CD14-positive monocyte (primary cell): Measurements from ENCODE around the gene ACSS2. TPM values are rescaled to one million over a fixed set of nuclear protein-coding genes. Genes with fewer than 3 reads are reported as not detected.
A peak's percentile ranks its signal among the peaks of the same experiment; 100 is the strongest.

Source experiments
- DNase-seq, 3 donors: peaks; one replicate each; pipeline ENCODE4 v3.0.0-alpha.2; 2011 to 2022
- H2AFZ ChIP-seq: 2 replicates; pipeline ENCODE4 v1.6.0; 2012; ENCODE audit warnings: mild to moderate bottlenecking, low read depth, low read length, inconsistent platforms; ENCODE audit not compliant: insufficient read depth, poor library complexity, severe bottlenecking
- H3K27ac ChIP-seq, 2 donors: 1 replicate in 1 of 2; 2 replicates in 1 of 2; pipeline ENCODE4 v1.5.1; 2012 to 2013; ENCODE audit warnings: low read length in 2 of 2, control low read depth in 1 of 2, inconsistent platforms in 1 of 2, low read depth in 1 of 2, mild to moderate bottlenecking in 1 of 2
- H3K27me3 ChIP-seq, 2 donors: one replicate each; pipeline versions ENCODE4 v1.6.0 to v1.6.1; 2011 to 2013; ENCODE audit warnings: low read length in 2 of 2; ENCODE audit not compliant: control insufficient read depth in 2 of 2, insufficient read depth in 2 of 2
- H3K36me3 ChIP-seq, 2 donors: replicated peaks in 1 of 2; 1 replicate in 1 of 2; 2 replicates in 1 of 2; pipeline versions ENCODE4 v1.5.1 to v1.6.1; 2012 to 2013; ENCODE audit warnings: low read length in 2 of 2, control low read depth in 1 of 2, inconsistent platforms in 1 of 2, mild to moderate bottlenecking in 1 of 2; ENCODE audit not compliant: insufficient read depth in 2 of 2, control insufficient read depth in 1 of 2
- H3K4me1 ChIP-seq, 2 donors: 1 replicate in 1 of 2; 2 replicates in 1 of 2; pipeline versions ENCODE4 v1.5.1 to v1.6.1; 2012 to 2013; ENCODE audit warnings: low read length in 2 of 2, control low read depth in 1 of 2, inconsistent platforms in 1 of 2, mild to moderate bottlenecking in 1 of 2, moderate library complexity in 1 of 2; ENCODE audit not compliant: insufficient read depth in 2 of 2, control insufficient read depth in 1 of 2
- H3K4me2 ChIP-seq: replicated peaks from 2 replicates; pipeline ENCODE3; 2012; ENCODE audit warnings: low read length, moderate library complexity, mild to moderate bottlenecking; ENCODE audit not compliant: poor library complexity, severe bottlenecking; ENCODE audit errors: extremely low read depth
- H3K4me3 ChIP-seq, 3 experiments: fragments of 200-600 bp in 1 of 3; sonication (generic) in 1 of 3; replicated peaks in 1 of 3; 1 replicate in 2 of 3; 2 replicates in 1 of 3; pipeline ENCODE4 v1.5.1; 2011 to 2013; ENCODE audit warnings: low read length in 3 of 3, mild to moderate bottlenecking in 3 of 3, control low read depth in 2 of 3, low read depth in 2 of 3, inconsistent platforms in 1 of 3, moderate library complexity in 1 of 3
- H3K79me2 ChIP-seq: 2 replicates; pipeline ENCODE4 v1.6.0; 2012; ENCODE audit warnings: mild to moderate bottlenecking, control low read depth, inconsistent platforms, low read length, moderate library complexity; ENCODE audit not compliant: insufficient read depth
- H3K9ac ChIP-seq: 2 replicates; pipeline ENCODE4 v1.6.0; 2017; ENCODE audit warnings: low read length, mild to moderate bottlenecking; ENCODE audit not compliant: insufficient read depth, poor library complexity, severe bottlenecking
- H3K9me3 ChIP-seq, 2 donors: replicated peaks in 1 of 2; 1 replicate in 1 of 2; 2 replicates in 1 of 2; pipeline versions ENCODE4 v1.5.1 to v1.6.1; 2012 to 2013; ENCODE audit warnings: low read length in 2 of 2, control low read depth in 1 of 2; ENCODE audit not compliant: control insufficient read depth in 1 of 2, insufficient read depth in 1 of 2
- H4K20me1 ChIP-seq: 2 replicates; pipeline ENCODE4 v1.6.0; 2012; ENCODE audit warnings: mild to moderate bottlenecking, low read length, control low read depth, moderate library complexity; ENCODE audit not compliant: insufficient read depth
- H3K27ac Mint-ChIP-seq, 7 donors: one replicate each; pipeline ENCODE4 v1.8.0; 2020; ENCODE audit warnings: mild to moderate bottlenecking in 7 of 7, mixed read lengths in 7 of 7, moderate library complexity in 6 of 7, inconsistent platforms in 2 of 7
- H3K27me3 Mint-ChIP-seq, 3 donors: one replicate each; pipeline ENCODE4 v1.8.0; 2021 to 2022; ENCODE audit warnings: low read depth in 3 of 3, mild to moderate bottlenecking in 3 of 3, mixed read lengths in 3 of 3, moderate library complexity in 3 of 3, inconsistent platforms in 1 of 3
- H3K36me3 Mint-ChIP-seq, 2 donors: one replicate each; pipeline ENCODE4 v1.8.0; 2020; ENCODE audit warnings: mixed read lengths in 2 of 2, inconsistent platforms in 1 of 2, mild to moderate bottlenecking in 1 of 2
- H3K4me1 Mint-ChIP-seq: one replicate; pipeline ENCODE4 v1.8.0; 2020; ENCODE audit warnings: mild to moderate bottlenecking, mixed read lengths
- H3K4me3 Mint-ChIP-seq, 2 donors: one replicate each; pipeline ENCODE4 v1.8.0; 2020; ENCODE audit warnings: mild to moderate bottlenecking in 2 of 2, mixed read lengths in 2 of 2, moderate library complexity in 1 of 2
- H3K9me3 Mint-ChIP-seq, 7 donors: one replicate each; pipeline ENCODE4 v1.8.0; 2020 to 2022; ENCODE audit warnings: mixed read lengths in 7 of 7, mild to moderate bottlenecking in 6 of 7, moderate library complexity in 6 of 7, inconsistent platforms in 2 of 7
- WGBS: methylation state at CpG from one replicate; pipeline ENCODE4 v1.1.5; 2013; ENCODE audit warnings: missing lambda C conversion rate; ENCODE audit not compliant: insufficient coverage; 5-methylcytosine and 5-hydroxymethylcytosine counted together
- intact Hi-C, 2 donors: fragments of 100-400 bp; cut with micrococcal nuclease; formaldehyde crosslinking; loops; one replicate each; pipeline versions ENCODE4 v1.15.0 to v1.15.1; 2023
- polyA plus RNA-seq, 3 donors: library from polyadenylated mRNA; depleted of rRNA in 1 of 3; unstranded in 2 of 3; stranded (reverse) in 1 of 3; fragments of 300-500 nt in 2 of 3; fragments of >200 nt in 1 of 3; fragmentation: Illumina TruSeq in 2 of 3; gene quantifications; 1 replicate in 2 of 3; 2 replicates in 1 of 3; pipeline ENCODE4 v1.2.3, GENCODE V29; 2012 to 2021
- TF ChIP-seq, protein P1 (sequence below): fragments of 200-600 bp; IDR thresholded peaks from one replicate; pipeline ENCODE4 v1.8.0; 2022; ENCODE audit warnings: antibody characterized with exemption, mild to moderate bottlenecking

The ACSS2 gene
- polyA plus RNA-seq, 3 donors, result 37.7 to 67.2 (median 48.4) TPM

DNA sequence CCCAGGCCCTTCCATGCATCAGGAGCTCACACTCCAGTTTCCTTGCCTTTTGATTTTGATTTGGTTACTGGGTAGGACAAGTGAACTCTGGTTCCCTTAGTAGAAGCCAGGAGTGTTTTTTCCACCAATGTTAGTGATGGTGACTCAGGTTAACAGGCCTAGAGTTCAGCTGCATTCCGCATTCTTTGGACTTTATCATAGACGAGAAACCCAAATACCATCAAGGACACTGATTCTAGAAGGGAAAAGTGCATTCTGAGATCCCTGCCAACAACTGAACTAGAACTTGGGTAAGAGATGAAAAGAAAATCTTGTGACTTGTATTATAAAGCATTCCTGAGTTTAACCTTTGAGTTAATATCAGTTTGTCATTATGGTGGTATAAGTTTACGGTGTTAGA, 70.2 kb downstream of the ACSS2 start:
- TF ChIP-seq, protein P1, sequence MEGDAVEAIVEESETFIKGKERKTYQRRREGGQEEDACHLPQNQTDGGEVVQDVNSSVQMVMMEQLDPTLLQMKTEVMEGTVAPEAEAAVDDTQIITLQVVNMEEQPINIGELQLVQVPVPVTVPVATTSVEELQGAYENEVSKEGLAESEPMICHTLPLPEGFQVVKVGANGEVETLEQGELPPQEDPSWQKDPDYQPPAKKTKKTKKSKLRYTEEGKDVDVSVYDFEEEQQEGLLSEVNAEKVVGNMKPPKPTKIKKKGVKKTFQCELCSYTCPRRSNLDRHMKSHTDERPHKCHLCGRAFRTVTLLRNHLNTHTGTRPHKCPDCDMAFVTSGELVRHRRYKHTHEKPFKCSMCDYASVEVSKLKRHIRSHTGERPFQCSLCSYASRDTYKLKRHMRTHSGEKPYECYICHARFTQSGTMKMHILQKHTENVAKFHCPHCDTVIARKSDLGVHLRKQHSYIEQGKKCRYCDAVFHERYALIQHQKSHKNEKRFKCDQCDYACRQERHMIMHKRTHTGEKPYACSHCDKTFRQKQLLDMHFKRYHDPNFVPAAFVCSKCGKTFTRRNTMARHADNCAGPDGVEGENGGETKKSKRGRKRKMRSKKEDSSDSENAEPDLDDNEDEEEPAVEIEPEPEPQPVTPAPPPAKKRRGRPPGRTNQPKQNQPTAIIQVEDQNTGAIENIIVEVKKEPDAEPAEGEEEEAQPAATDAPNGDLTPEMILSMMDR, result no peak
- H3K79me2 ChIP-seq, result no peaks in the 10 kb centered on the region
- intact Hi-C loops, result no loop called here
- H3K4me3 Mint-ChIP-seq, result no peak overlapping the region
- no peaks in the 10 kb centered on the region for H4K20me1 ChIP-seq
- H3K27ac ChIP-seq, result no peak overlapping the region
- peaks cover 31 to 73% of the 10 kb centered on the region in 2 donors for H3K36me3 ChIP-seq
- H3K27me3 Mint-ChIP-seq, result no peaks in the 10 kb centered on the region
- H3K4me2 ChIP-seq, result no peak overlapping the region
- peaks cover 4 to 6% of the 10 kb centered on the region in 2 donors for H3K4me1 ChIP-seq
- H3K27me3 ChIP-seq, result no peaks in the 10 kb centered on the region
- no peaks in the 10 kb centered on the region for H3K9me3 Mint-ChIP-seq
- H2AFZ ChIP-seq, result no peak overlapping the region
- no peaks in the 10 kb centered on the region for H3K9me3 ChIP-seq
- WGBS, result no CpG with 5 or more reads among the region's 3 CpGs
- no peak overlapping the region for H3K4me3 ChIP-seq
- peaks cover 52 to 67% of the 10 kb centered on the region in 2 donors for H3K36me3 Mint-ChIP-seq
- no peak for DNase-seq
- no peak overlapping the region for H3K9ac ChIP-seq
- H3K27ac Mint-ChIP-seq, result peak overlapping the region in 1 of 7 donors; percentile 51
- H3K4me1 Mint-ChIP-seq, result peaks cover 3% of the 10 kb centered on the region

DNA sequence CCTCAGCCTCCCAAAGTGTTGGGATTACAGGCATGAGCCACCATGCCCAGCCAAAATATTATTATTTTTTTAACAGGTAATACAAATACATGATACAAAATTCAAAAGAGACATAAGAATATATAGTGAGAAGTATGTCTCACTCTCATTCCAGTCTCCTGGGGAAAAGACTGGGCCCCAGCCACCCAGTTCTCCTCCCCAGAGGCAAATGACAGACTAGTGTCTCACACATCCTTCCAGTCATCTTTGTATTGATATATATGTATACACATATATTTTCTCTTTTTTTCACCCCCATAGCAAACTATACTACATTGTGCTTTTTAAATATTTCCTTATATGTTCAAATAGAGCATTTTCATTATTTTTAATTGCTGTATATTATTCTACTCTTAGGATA, 70.9 kb downstream of the ACSS2 start:
- TF ChIP-seq, protein P1, result no peak
- H3K9me3 Mint-ChIP-seq, result no peaks in the 10 kb centered on the region
- peaks cover 52 to 60% of the 10 kb centered on the region in 2 donors for H3K36me3 Mint-ChIP-seq
- Histone ChIP-seq H3K9ac (no peak overlapping the region), H4K20me1 (no peaks in the 10 kb centered on the region), H3K27ac (no peak overlapping the region), H3K79me2 (no peaks in the 10 kb centered on the region), H3K36me3 (peaks cover 28 to 72% of the 10 kb centered on the region in 2 donors), H3K9me3 (no peaks in the 10 kb centered on the region), H3K4me3 (no peak overlapping the region), H3K4me1 (no peaks in the 10 kb centered on the region), H3K27me3 (no peaks in the 10 kb centered on the region), H2AFZ (no peak overlapping the region), H3K4me2 (no peak overlapping the region)
- intact Hi-C loops, result no loop called here
- H3K27me3 Mint-ChIP-seq, result no peaks in the 10 kb centered on the region
- H3K4me3 Mint-ChIP-seq, result no peak overlapping the region
- H3K4me1 Mint-ChIP-seq, result no peaks in the 10 kb centered on the region
- no peak overlapping the region for H3K27ac Mint-ChIP-seq
- DNase-seq, result no peak
